IMR-90 (cell line): ENCODE results near the gene DNAJC4.

ENCODE experiments used
- CTCF ChIP-seq: conservative IDR thresholded peaks from 2 replicates; pipeline ENCODE4 v1.5.1; 2012; ENCODE audit warnings: mild to moderate bottlenecking, low read depth, low read length, improper control_type of control experiment
- MAZ ChIP-seq: IDR thresholded peaks from 2 replicates; pipeline ENCODE4 v1.6.1; 2012; ENCODE audit warnings: low read depth, mild to moderate bottlenecking, low read length, improper control_type of control experiment, moderate library complexity, borderline replicate concordance
- RAD21 ChIP-seq: IDR thresholded peaks from 2 replicates; pipeline ENCODE4 v1.6.1; 2012; ENCODE audit warnings: low read length, improper control_type of control experiment
- USF2 ChIP-seq: fragments of 150-350 bp; IDR thresholded peaks from 2 replicates; pipeline ENCODE4 v1.6.1; 2017; ENCODE audit warnings: mild to moderate bottlenecking, antibody characterized with exemption, low read length, low read depth

- no peak for TF ChIP-seq CTCF
- TF ChIP-seq USF2, result no peak
- no peak for TF ChIP-seq MAZ
- TF ChIP-seq RAD21, result no peak
These were observed 11.0 kb upstream of the DNAJC4 start for GRCh38 chr11:64219354-64219684.
